PC-3 (cell line): ENCODE measurements around the gene GDPD5. TPM values are rescaled to one million over a fixed set of nuclear protein-coding genes. Genes with fewer than 3 reads are reported as not detected.

Source experiments
- ATAC-seq: fragments of 200-7000 bp; cut with Tn5 transposase; 2 replicates; pipeline ENCODE4 v1.9.1; 2020; ENCODE audit warnings: mild to moderate bottlenecking, moderate library complexity
- BruUV-seq: library from RNA; stranded (reverse); fragments of 400-500 nt; replicated peaks from 2 replicates; lab custom pipeline; 2021; lab: Mats Ljungman, UMichigan
- CTCF ChIA-PET: fragments of 300-600 bp; sonication (Branson Sonifier 250); formaldehyde crosslinking; loops from one replicate; lab custom pipeline; 2022; ENCODE audit warnings: antibody characterized with exemption; lab: Charles Lee
- POLR2A ChIA-PET: fragments of 300-600 bp; sonication (Branson Sonifier 250); formaldehyde crosslinking; loops from one replicate; lab custom pipeline; 2022; ENCODE audit warnings: antibody characterized with exemption; ENCODE audit not compliant: unreplicated experiment; lab: Charles Lee
- DNase-seq: peaks from one replicate; pipeline ENCODE4 v3.0.0-alpha.2; 2015
- H2AFZ ChIP-seq: fragments of 300-600 bp; sonication (generic); 2 replicates; pipeline ENCODE4 v1.6.0; 2016; ENCODE audit warnings: antibody characterized with exemption, low read length
- H3F3A ChIP-seq: fragments of 300-600 bp; sonication (generic); one replicate; pipeline ENCODE4 v1.6.0; 2017; ENCODE audit warnings: antibody characterized with exemption, low read length, control low read depth, mild to moderate bottlenecking; ENCODE audit not compliant: unreplicated experiment
- H3K27ac ChIP-seq: fragments of 300-600 bp; sonication (generic); 2 replicates; pipeline ENCODE4 v1.5.1; 2016; ENCODE audit warnings: mild to moderate bottlenecking, low read length
- H3K27me3 ChIP-seq: fragments of 300-600 bp; sonication (generic); 2 replicates; pipeline ENCODE4 v1.6.1; 2016; ENCODE audit warnings: low read length, mixed read lengths
- H3K36me3 ChIP-seq: fragments of 300-600 bp; sonication (generic); 2 replicates; pipeline ENCODE4 v1.6.1; 2016; ENCODE audit warnings: low read depth, mixed run types, low read length, mixed read lengths
- H3K4me1 ChIP-seq: fragments of 300-600 bp; sonication (generic); 2 replicates; pipeline ENCODE4 v1.5.1; 2016; ENCODE audit warnings: low read length; ENCODE audit not compliant: insufficient read depth
- H3K4me2 ChIP-seq: fragments of 300-600 bp; sonication (generic); 2 replicates; pipeline ENCODE4 v1.6.0; 2016; ENCODE audit warnings: low read length
- H3K4me3 ChIP-seq: fragments of 300-600 bp; sonication (generic); 2 replicates; pipeline ENCODE4 v1.5.1; 2016; ENCODE audit warnings: mild to moderate bottlenecking, low read length, mixed read lengths
- H3K79me2 ChIP-seq: fragments of 300-600 bp; sonication (generic); 2 replicates; pipeline ENCODE4 v1.6.1; 2017; ENCODE audit warnings: low read length, mixed read lengths
- H3K9ac ChIP-seq: fragments of 300-600 bp; sonication (generic); 2 replicates; pipeline ENCODE4 v1.6.0; 2016; ENCODE audit warnings: mild to moderate bottlenecking, low read length
- H3K9me2 ChIP-seq: fragments of 300-600 bp; sonication (generic); replicated peaks from 2 replicates; pipeline ENCODE4 v1.6.1; 2016; ENCODE audit warnings: mixed run types, low read length, mixed read lengths
- H3K9me3 ChIP-seq: fragments of 300-600 bp; sonication (generic); 2 replicates; pipeline ENCODE4 v1.6.1; 2016; ENCODE audit warnings: low read length, mixed read lengths
- H4K20me1 ChIP-seq: fragments of 300-600 bp; sonication (generic); 2 replicates; pipeline ENCODE4 v1.6.1; 2016; ENCODE audit warnings: low read length, mixed read lengths
- CTCF ChIP-seq: fragments of 300-600 bp; sonication (generic); conservative IDR thresholded peaks from 2 replicates; pipeline ENCODE4 v1.5.1; 2017; ENCODE audit warnings: antibody characterized with exemption, low read depth, mild to moderate bottlenecking, low read length
- EZH2 ChIP-seq: fragments of 300-600 bp; sonication (generic); IDR thresholded peaks from one replicate; pipeline ENCODE4 v1.6.1; 2017; ENCODE audit warnings: antibody characterized with exemption, mild to moderate bottlenecking, low read length; ENCODE audit not compliant: unreplicated experiment
- EZH2phosphoT487 ChIP-seq: fragments of 300-600 bp; sonication (generic); IDR thresholded peaks from 2 replicates; pipeline ENCODE4 v1.6.1; 2018; ENCODE audit warnings: mild to moderate bottlenecking, antibody characterized with exemption, low read length, borderline replicate concordance
- intact Hi-C: fragments of 100-400 bp; cut with micrococcal nuclease; formaldehyde crosslinking; loops from 2 replicates; pipeline ENCODE4 v1.9.0; 2023
- total RNA-seq: library from RNA; depleted of rRNA; stranded (reverse); fragments of >200 nt; gene quantifications from 2 replicates; pipeline ENCODE4 v1.2.3, GENCODE V29; 2014

GDPD5 gene
- total RNA-seq, 1 experiment from 2014 or later = 21.4 TPM

DNA sequence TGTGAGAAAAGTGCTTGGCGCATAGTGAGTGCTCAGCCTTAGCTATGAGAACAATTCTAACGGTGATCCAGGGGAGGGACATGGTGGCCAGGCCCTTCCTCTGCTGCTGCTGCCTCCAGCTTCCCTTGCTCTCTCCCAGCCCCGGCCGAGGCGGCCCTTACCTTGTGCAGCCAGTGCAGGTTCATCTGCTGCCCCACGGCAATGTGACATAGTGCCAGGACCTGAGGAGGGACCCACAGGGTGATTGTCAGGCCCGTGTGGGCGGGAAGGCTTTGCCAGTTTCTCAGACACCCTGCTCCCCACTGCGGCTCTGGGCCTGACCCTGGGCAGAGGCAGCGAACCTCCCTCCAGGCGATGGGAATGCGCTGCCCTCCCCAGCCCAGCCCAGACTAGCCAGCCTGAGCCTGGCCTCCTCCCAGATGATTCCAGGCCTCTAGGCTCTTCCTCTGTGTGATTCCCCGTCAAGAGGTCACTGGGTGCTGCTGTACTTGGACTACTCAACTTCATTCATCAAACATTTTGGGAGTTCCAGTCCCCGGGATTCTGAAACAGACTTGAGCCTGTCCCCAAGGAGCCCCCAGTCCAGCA lies 69.1 kb downstream of the GDPD5 start:
- Histone ChIP-seq H3K4me1 (no peaks in the 10 kb centered on the region), H3K27me3 (no peaks in the 10 kb centered on the region), H3F3A (no peaks in the 10 kb centered on the region), H3K27ac (no peak overlapping the region), H4K20me1 (no peaks in the 10 kb centered on the region), H3K4me3 (no peak overlapping the region), H3K9ac (no peak overlapping the region), H3K36me3 (no peaks in the 10 kb centered on the region), H3K79me2 (no peaks in the 10 kb centered on the region), H3K9me2 (no peaks in the 10 kb centered on the region), H3K9me3 (no peaks in the 10 kb centered on the region), H3K4me2 (no peak overlapping the region), H2AFZ (no peak overlapping the region)
- BruUV-seq = no TSS peak
- POLR2A ChIA-PET = no interaction called here
- DNase-seq = no peak
- ATAC-seq = no peak
- CTCF ChIA-PET = interaction anchor here (1.1 kb wide), 1 partner anchor 37 kb away, joined by 4 read pairs; no protein-coding TSS in a partner anchor
- intact Hi-C loops = no loop called here
- TF ChIP-seq EZH2 (no peak), CTCF (no peak), EZH2phosphoT487 (no peak)

DNA sequence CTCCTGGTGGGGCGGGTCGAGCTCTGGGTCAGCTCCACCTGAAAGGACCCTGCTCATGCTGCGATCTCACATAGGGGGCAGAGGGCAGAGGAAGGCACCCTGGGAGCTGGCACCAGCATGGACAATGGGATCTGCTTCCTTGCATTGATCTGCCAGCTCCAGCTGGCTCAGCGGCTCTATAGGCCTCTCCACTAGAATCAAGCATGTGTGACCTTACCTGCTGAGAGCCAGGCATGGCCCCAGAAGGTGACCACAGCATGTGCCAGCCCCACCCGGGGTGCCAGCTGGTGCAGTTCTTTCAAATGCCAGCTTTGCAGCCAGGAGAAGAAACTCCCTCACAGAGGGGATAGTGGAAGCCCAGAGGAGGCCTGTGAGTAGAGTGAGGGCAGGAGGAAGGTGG lies 70.8 kb downstream of the GDPD5 start:
- Histone ChIP-seq H3K79me2 (no peaks in the 10 kb centered on the region), H3K9ac (no peak overlapping the region), H3K27me3 (no peaks in the 10 kb centered on the region), H4K20me1 (no peaks in the 10 kb centered on the region), H3F3A (no peaks in the 10 kb centered on the region), H3K4me3 (no peak overlapping the region), H3K4me2 (no peak overlapping the region), H3K9me3 (no peaks in the 10 kb centered on the region), H3K4me1 (no peaks in the 10 kb centered on the region), H3K36me3 (no peaks in the 10 kb centered on the region), H3K9me2 (no peaks in the 10 kb centered on the region), H2AFZ (no peak overlapping the region), H3K27ac (no peak overlapping the region)
- no TSS peak for BruUV-seq
- no peak for ATAC-seq
- intact Hi-C loops = no loop called here
- no peak for DNase-seq
- ChIA-PET POLR2A (no interaction called here), CTCF (no interaction called here)
- TF ChIP-seq EZH2 = no peak
- TF ChIP-seq EZH2phosphoT487 = no peak
- TF ChIP-seq CTCF = no peak

GRCh38 chr11:75453916-75454655 lies 71.7 kb downstream of the GDPD5 start:
- POLR2A ChIA-PET = no interaction called here
- no TSS peak for BruUV-seq
- TF ChIP-seq EZH2phosphoT487 = no peak
- TF ChIP-seq EZH2 = no peak
- no peak for TF ChIP-seq CTCF
- no peak; the same call in 1 of the 2 replicates for ATAC-seq
- Histone ChIP-seq H3K79me2 (no peaks in the 10 kb centered on the region), H3K36me3 (no peaks in the 10 kb centered on the region), H3K9ac (no peak overlapping the region), H3K27ac (no peak overlapping the region), H3K9me2 (no peaks in the 10 kb centered on the region), H2AFZ (no peak overlapping the region), H3K4me3 (no peak overlapping the region), H3K9me3 (no peaks in the 10 kb centered on the region), H3K27me3 (no peaks in the 10 kb centered on the region), H3K4me1 (no peaks in the 10 kb centered on the region), H4K20me1 (no peaks in the 10 kb centered on the region), H3K4me2 (no peak overlapping the region), H3F3A (no peaks in the 10 kb centered on the region)
- CTCF ChIA-PET = no interaction called here
- DNase-seq = no peak
- intact Hi-C loops = no loop called here
